ENCODE results near the gene ADCY5.

GRCh38 chr3:123374016-123374415 lies 74.9 kb downstream of the ADCY5 start:
- TF ChIP-seq CHD2 (IDR thresholded peaks at IDR 0.05; ENCODE audit: low read length, partially characterized antibody) (no peak), CTCF (IDR thresholded peaks at IDR 0.05) (no peak), MYC (IDR thresholded peaks at IDR 0.05; ENCODE audit: borderline replicate concordance, low read length) (no peak), POLR2AphosphoS2 (conservative IDR thresholded peaks at IDR 0.05; ENCODE audit: low read length) (no peak), RCOR1 (IDR thresholded peaks at IDR 0.05; ENCODE audit: low read depth, low read length) (no peak), RAD21 (conservative IDR thresholded peaks at IDR 0.05 in 1 of 2, IDR thresholded peaks at IDR 0.05 in 1 of 2) (no peak), CBX2 (IDR thresholded peaks at IDR 0.05; ENCODE audit: borderline replicate concordance, low read depth) (no peak), ESRRA (IDR thresholded peaks at IDR 0.05; ENCODE audit: borderline replicate concordance, low read length) (no peak), POLR2A (IDR thresholded peaks at IDR 0.05; ENCODE audit: low read length) (no peak), HOXA7 (CRISPR knock-in tag; IDR thresholded peaks at IDR 0.05) (no peak), RARB (CRISPR knock-in tag; IDR thresholded peaks at IDR 0.05) (no peak), REST (IDR thresholded peaks at IDR 0.05) (no peak), KDM1A (IDR thresholded peaks at IDR 0.05; ENCODE audit: low read depth) (no peak), PHF8 (IDR thresholded peaks at IDR 0.05; ENCODE audit: borderline replicate concordance, low read depth) (no peak)

Data from A549 (cell line).